Epithelial cell of esophagus (primary cell): Measurements from ENCODE around the gene INTS13.
"Not testable (repeated sequence)": the region's sequence is repeated elsewhere in the genome, so short reads cannot be mapped to it uniquely, and the experiment has no call there.

Experiments
- DNase-seq: peaks from one replicate; pipeline ENCODE4 v3.0.0; 2010; ENCODE audit warnings: low read depth
- H3K4me3 ChIP-seq: 2 replicates; pipeline ENCODE4 v1.5.1; 2011; ENCODE audit warnings: mild to moderate bottlenecking, low read length, control low read depth
- TF ChIP-seq, protein P1 (sequence below): IDR thresholded peaks from 2 replicates; pipeline ENCODE4 v1.5.1; 2011; ENCODE audit warnings: low read depth, mild to moderate bottlenecking, low read length, control low read depth, inconsistent platforms; ENCODE audit not compliant: insufficient read depth; ENCODE audit errors: missing control alignments

The INTS13 gene

DNA sequence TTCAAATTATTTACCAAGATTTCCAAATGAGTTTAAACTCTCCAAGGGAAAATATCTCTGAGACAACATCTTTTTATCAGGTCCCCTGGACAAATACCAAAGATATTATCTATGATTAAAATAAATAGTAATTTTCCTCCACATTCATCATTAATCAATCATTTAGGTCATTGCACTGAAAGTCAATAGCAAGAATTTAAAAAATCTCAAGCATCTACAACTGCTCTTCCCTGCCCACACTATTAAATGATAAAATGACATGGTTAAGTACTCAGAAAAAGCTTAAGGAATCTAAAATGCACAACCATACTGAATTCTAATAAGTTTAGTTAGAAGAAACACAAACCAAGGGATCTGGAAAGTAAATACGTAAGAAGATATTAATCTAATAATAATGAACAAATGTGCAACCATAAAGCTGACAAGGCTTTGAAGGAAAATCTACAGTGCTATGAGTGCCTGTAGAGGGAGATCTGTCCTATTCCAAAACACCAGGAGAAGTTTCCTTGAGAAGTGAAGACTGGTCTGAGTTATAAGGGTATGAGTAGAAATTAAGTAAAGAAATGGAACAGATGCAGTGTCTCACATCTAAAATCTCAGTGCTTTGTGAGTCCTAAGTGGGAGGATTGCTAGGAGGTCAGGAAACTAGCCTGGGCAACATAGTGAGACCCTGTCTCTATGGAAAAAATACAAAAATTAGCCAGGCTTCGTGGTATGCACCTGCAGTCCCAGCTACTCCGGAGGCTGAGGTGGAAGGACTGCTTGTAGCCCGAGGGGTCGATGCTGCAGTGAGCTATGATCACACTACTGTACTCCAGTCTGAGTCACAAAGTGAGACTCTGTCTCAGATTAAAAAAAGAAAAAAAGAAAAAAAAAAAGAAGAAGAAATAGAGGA is 19.2 kb downstream of the INTS13 start:
- no peak overlapping the region for H3K4me3 ChIP-seq
- peak; percentile 33 for DNase-seq
- TF ChIP-seq, protein P1, sequence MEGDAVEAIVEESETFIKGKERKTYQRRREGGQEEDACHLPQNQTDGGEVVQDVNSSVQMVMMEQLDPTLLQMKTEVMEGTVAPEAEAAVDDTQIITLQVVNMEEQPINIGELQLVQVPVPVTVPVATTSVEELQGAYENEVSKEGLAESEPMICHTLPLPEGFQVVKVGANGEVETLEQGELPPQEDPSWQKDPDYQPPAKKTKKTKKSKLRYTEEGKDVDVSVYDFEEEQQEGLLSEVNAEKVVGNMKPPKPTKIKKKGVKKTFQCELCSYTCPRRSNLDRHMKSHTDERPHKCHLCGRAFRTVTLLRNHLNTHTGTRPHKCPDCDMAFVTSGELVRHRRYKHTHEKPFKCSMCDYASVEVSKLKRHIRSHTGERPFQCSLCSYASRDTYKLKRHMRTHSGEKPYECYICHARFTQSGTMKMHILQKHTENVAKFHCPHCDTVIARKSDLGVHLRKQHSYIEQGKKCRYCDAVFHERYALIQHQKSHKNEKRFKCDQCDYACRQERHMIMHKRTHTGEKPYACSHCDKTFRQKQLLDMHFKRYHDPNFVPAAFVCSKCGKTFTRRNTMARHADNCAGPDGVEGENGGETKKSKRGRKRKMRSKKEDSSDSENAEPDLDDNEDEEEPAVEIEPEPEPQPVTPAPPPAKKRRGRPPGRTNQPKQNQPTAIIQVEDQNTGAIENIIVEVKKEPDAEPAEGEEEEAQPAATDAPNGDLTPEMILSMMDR: peak; percentile 12

DNA sequence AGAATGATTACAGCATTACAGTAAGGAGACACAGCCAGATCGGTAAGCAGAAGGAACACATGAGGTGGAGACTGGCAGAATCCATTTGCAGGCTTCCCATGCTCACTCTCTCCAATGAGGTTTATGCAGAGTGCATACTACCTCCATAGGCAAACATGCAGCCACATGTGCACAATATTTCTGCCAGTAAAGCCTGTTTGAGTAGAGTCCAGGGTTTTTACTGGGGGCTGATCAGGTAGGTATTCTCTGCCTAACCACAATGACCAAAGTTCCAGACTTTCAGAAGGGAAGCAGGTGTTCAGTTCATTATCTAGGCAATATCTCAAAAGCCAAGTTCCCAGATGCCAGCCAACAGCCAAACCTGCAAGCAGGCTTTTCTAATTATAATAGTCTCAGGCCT is 31.1 kb downstream of the INTS13 start:
- no peak overlapping the region for H3K4me3 ChIP-seq
- no peak for DNase-seq
- TF ChIP-seq, protein P1: no peak

DNA sequence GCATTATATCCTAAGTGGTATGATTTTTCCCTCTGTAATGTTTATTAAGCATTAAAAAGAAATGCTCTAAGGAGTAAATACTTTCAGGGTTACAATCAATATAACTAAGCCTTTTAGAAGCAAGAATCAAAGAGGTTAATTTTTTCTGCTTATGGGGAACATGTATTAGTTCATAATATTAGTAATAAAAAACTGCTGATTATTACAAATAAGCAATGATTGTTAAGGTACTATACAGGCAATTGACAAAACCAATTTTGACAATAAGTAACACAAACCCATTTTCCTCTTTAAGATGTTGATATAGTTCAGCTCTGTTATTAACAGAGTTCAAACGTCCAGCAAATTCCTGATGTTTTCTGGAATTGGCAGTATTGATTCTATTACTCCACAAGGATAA is 31.8 kb downstream of the INTS13 start:
- H3K4me3 ChIP-seq: no peak overlapping the region
- TF ChIP-seq, protein P1: no peak
- DNase-seq: no peak

DNA sequence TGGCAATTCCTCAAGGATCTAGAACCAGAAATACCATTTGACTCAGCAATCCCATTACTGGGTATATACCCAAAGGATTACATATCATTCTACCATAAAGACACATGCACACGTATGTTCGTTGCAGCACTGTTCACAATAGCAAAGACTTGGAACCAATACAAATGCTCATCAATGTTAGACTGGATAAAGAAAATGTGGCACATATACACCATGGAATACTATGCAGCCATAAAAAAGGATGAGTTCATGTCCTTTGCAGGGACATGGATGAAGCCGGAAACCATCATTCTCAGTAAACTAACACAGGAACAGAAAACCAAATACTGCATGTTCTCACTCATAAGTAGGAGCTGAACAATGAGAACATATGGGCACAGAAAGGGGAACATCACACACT is 34.4 kb downstream of the INTS13 start:
- DNase-seq, H3K4me3 ChIP-seq: not testable (repeated sequence)

DNA sequence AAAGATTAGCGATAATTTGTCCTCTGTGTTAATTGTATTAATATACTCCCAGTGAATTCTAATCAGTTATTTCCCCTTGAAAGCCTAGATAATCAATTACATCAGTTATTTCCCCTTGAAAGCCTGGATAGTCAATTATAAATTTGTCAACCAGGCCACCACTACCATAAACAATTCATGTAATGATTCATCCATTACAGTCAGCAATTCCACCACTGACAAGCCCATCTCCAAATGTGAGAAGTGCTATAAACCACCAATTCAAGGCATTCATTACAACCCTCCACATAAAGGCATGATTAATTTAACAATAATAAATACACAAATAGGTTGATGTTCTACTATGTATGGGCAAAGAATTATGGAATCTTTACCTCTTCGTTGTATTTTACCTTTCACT is 40.9 kb downstream of the INTS13 start:
- TF ChIP-seq, protein P1: no peak
- H3K4me3 ChIP-seq: no peak overlapping the region
- DNase-seq: no peak

DNA sequence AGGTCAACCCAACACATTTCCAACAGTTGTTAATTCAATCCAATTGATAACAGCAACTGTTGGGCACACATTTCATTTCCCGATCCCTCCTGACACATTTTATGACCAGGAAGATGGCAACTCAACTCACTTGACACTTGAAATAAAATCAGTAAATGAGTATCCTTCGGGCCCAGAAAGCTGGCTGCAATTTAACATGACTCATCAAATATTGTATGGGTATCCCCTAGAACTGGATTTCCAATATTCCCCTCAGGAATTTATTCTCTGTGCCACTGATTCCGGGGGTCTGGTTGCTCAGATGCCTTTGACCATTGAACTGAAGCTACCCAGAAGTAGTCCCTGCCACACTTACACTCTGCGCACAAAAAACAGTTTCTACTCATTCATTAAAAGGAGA is 42.1 kb downstream of the INTS13 start:
- DNase-seq: no peak
- TF ChIP-seq, protein P1: no peak
- H3K4me3 ChIP-seq: no peak overlapping the region

DNA sequence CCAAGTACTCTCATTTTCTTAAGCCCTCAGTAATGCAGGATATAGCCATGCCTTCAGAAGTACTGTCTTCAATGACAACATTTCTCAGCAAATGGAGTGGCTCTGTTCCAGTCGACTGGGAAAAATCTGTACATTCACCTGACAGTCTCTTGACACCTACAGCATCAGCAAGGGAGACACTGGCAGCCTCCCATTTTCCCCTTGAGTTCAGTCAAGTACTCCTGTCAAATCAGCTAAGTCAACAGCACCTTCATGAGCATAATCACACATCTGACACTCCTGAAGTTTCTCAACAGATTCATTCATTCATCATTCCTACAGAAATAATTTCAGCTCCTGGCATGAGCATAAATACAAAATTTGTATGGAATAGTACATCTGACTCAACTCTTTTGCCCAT is 46.1 kb downstream of the INTS13 start:
- TF ChIP-seq, protein P1: no peak
- no peak overlapping the region for H3K4me3 ChIP-seq
- DNase-seq: no peak
